ENCODE data around the gene FOXP1. TPM values are rescaled to one million over a fixed set of nuclear protein-coding genes. Genes with fewer than 3 reads are reported as not detected.

FOXP1 gene
- total RNA-seq, 1 donor from 2014 or later = 128 TPM

- H3K36me3 ChIP-seq = no peaks in the 10 kb centered on the region
- DNase-seq (ENCODE audit: extremely low spot score in 2 of 2) = no peak
- H3K9me3 ChIP-seq = no peaks in the 10 kb centered on the region
- no peaks in the 10 kb centered on the region for H3K27me3 ChIP-seq
- no peak for TF ChIP-seq POLR2AphosphoS5 (IDR thresholded peaks at IDR 0.05; ENCODE audit: insufficient read depth in 1 of 2, low read depth in 1 of 2)
- no peak for TF ChIP-seq CTCF (IDR thresholded peaks at IDR 0.05)
- no peak for TF ChIP-seq POLR2A (IDR thresholded peaks at IDR 0.05)
- peaks cover 18% of the 10 kb centered on the region for H3K4me1 ChIP-seq
- H3K4me3 ChIP-seq = no peak overlapping the region
- intact Hi-C loops (cut with DNase I) = no loop called here
- no peak overlapping the region for H3K27ac ChIP-seq
Observed at GRCh38 chr3:71468311-71469137, 115.0 kb downstream of the FOXP1 start.

DNA sequence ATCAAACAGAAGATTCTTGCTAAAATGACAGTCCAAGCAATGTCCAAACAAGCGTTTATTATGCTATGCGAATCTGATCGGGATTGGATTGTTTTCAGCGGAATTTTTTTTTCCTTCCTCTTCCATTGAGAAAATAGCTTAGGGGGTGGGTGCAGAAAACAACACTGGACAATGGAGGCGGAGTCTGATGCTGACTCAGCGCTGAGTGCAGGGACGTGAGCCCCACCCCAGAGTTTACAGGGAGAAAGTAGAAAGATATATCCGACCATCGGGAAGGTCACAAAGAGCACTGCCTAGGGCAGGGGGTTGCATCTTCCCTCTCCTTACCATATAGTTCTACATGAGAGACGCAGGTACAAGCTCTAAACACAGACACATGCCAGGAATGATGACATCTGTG is 117.0 kb downstream of the FOXP1 start:
- H3K4me3 ChIP-seq = no peak overlapping the region
- no peaks in the 10 kb centered on the region for H3K36me3 ChIP-seq
- no peak for DNase-seq (ENCODE audit: extremely low spot score in 2 of 2)
- peaks cover 23% of the 10 kb centered on the region for H3K4me1 ChIP-seq
- no peak for TF ChIP-seq CTCF (IDR thresholded peaks at IDR 0.05)
- TF ChIP-seq POLR2A (IDR thresholded peaks at IDR 0.05) = no peak
- TF ChIP-seq POLR2AphosphoS5 (IDR thresholded peaks at IDR 0.05; ENCODE audit: insufficient read depth in 1 of 2, low read depth in 1 of 2) = peak in 1 of 2 donors; percentile 42
- H3K9me3 ChIP-seq = no peaks in the 10 kb centered on the region
- no peaks in the 10 kb centered on the region for H3K27me3 ChIP-seq
- intact Hi-C loops (cut with DNase I) = no loop called here
- H3K27ac ChIP-seq = no peak overlapping the region

- Histone ChIP-seq H3K36me3 (no peaks in the 10 kb centered on the region), H3K27me3 (no peaks in the 10 kb centered on the region), H3K4me3 (no peak overlapping the region), H3K27ac (no peak overlapping the region), H3K4me1 (peaks cover 28% of the 10 kb centered on the region), H3K9me3 (no peaks in the 10 kb centered on the region)
- no peak for DNase-seq (ENCODE audit: extremely low spot score in 2 of 2)
- TF ChIP-seq CTCF (IDR thresholded peaks at IDR 0.05) (no peak), POLR2AphosphoS5 (IDR thresholded peaks at IDR 0.05; ENCODE audit: insufficient read depth in 1 of 2, low read depth in 1 of 2) (no peak), POLR2A (IDR thresholded peaks at IDR 0.05) (no peak)
- intact Hi-C loops (cut with DNase I) = no loop called here
Observed at GRCh38 chr3:71465371-71466036, 118.0 kb downstream of the FOXP1 start.

GRCh38 chr3:71464613-71465012 is 118.9 kb downstream of the FOXP1 start:
- no peaks in the 10 kb centered on the region for H3K27me3 ChIP-seq
- no peak for DNase-seq (ENCODE audit: extremely low spot score in 2 of 2)
- no peaks in the 10 kb centered on the region for H3K9me3 ChIP-seq
- H3K36me3 ChIP-seq = no peaks in the 10 kb centered on the region
- peaks cover 28% of the 10 kb centered on the region for H3K4me1 ChIP-seq
- TF ChIP-seq POLR2A (IDR thresholded peaks at IDR 0.05) (no peak), POLR2AphosphoS5 (IDR thresholded peaks at IDR 0.05; ENCODE audit: insufficient read depth in 1 of 2, low read depth in 1 of 2) (no peak), CTCF (IDR thresholded peaks at IDR 0.05) (no peak)
- H3K27ac ChIP-seq = no peak overlapping the region
- no peak overlapping the region for H3K4me3 ChIP-seq
- intact Hi-C loops (cut with DNase I) = no loop called here

DNA sequence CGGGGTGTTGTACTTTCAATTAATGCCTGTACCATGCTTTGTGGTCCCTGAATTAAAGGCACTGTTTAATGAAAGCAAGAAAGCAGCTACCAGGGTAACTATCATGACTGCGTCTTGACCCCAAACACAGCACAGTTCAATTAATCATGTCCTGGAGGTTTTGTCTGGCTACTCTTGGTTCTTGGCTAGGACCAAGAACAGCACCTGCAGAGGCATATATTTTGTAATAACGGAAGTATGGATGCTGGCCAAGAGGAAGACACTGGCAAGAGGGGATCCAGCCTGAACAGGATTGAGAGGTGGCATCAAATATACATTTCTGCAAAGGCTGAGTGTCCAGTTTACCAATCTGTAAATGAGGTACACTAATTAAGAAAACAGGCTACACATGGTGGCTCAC is 119.9 kb downstream of the FOXP1 start:
- no peak for TF ChIP-seq POLR2A (IDR thresholded peaks at IDR 0.05)
- no peak for TF ChIP-seq POLR2AphosphoS5 (IDR thresholded peaks at IDR 0.05; ENCODE audit: insufficient read depth in 1 of 2, low read depth in 1 of 2)
- no peak for TF ChIP-seq CTCF (IDR thresholded peaks at IDR 0.05)
- H3K27ac ChIP-seq = no peak overlapping the region
- H3K4me1 ChIP-seq = peaks cover 28% of the 10 kb centered on the region
- H3K27me3 ChIP-seq = no peaks in the 10 kb centered on the region
- H3K9me3 ChIP-seq = no peaks in the 10 kb centered on the region
- H3K36me3 ChIP-seq = no peaks in the 10 kb centered on the region
- H3K4me3 ChIP-seq = no peak overlapping the region
- DNase-seq (ENCODE audit: extremely low spot score in 2 of 2) = no peak
- intact Hi-C loops (cut with DNase I) = no loop called here
